Medulla oblongata (tissue), 1 donor: ENCODE data around the gene TNFRSF1A.
"Not testable (repeated sequence)": the region's sequence is repeated elsewhere in the genome, so short reads cannot be mapped to it uniquely, and the experiment has no call there.

Experiments
- DNase-seq: peaks from one replicate; pipeline ENCODE4 v3.0.0-alpha.2; 2015; ENCODE audit errors: extremely low spot score

The TNFRSF1A gene

GRCh38 chr12:6303071-6303470 lies 38.8 kb downstream of the TNFRSF1A start:
- no peak for DNase-seq

- DNase-seq = no peak
These were observed 39.3 kb downstream of the TNFRSF1A start for GRCh38 chr12:6302621-6303020.

GRCh38 chr12:6301721-6302120 lies 40.2 kb downstream of the TNFRSF1A start:
- DNase-seq = no peak

GRCh38 chr12:6297170-6297569 lies 44.7 kb downstream of the TNFRSF1A start:
- no peak for DNase-seq

GRCh38 chr12:6295094-6295811 lies 46.6 kb downstream of the TNFRSF1A start:
- no peak for DNase-seq

- no peak for DNase-seq
These were observed 47.5 kb downstream of the TNFRSF1A start for GRCh38 chr12:6294156-6295093.

- DNase-seq = no peak
These were observed 49.3 kb downstream of the TNFRSF1A start for GRCh38 chr12:6292606-6293005.

GRCh38 chr12:6289906-6290305 lies 52.0 kb downstream of the TNFRSF1A start:
- not testable (repeated sequence) for DNase-seq

- not testable (repeated sequence) for DNase-seq
These were observed 52.8 kb downstream of the TNFRSF1A start for GRCh38 chr12:6289081-6289480.

GRCh38 chr12:6288235-6288634 lies 53.6 kb downstream of the TNFRSF1A start:
- DNase-seq = no peak

- no peak for DNase-seq
These were observed 56.2 kb downstream of the TNFRSF1A start for GRCh38 chr12:6285532-6286306.

GRCh38 chr12:6285063-6285477 lies 56.8 kb downstream of the TNFRSF1A start:
- DNase-seq = peak; percentile 80

GRCh38 chr12:6284273-6284672 lies 57.6 kb downstream of the TNFRSF1A start:
- no peak for DNase-seq

- no peak for DNase-seq
These were observed 59.4 kb downstream of the TNFRSF1A start for GRCh38 chr12:6282453-6282840.

GRCh38 chr12:6281081-6281809 lies 60.6 kb downstream of the TNFRSF1A start:
- DNase-seq = no peak

GRCh38 chr12:6280672-6281071 lies 61.2 kb downstream of the TNFRSF1A start:
- no peak for DNase-seq

- no peak for DNase-seq
These were observed 61.8 kb downstream of the TNFRSF1A start for GRCh38 chr12:6280053-6280469.

- no peak for DNase-seq
These were observed 62.2 kb downstream of the TNFRSF1A start for GRCh38 chr12:6279631-6280030.

GRCh38 chr12:6279256-6279628 lies 62.6 kb downstream of the TNFRSF1A start:
- no peak for DNase-seq
